ENCODE results near the gene PKP1. TPM values are rescaled to one million over a fixed set of nuclear protein-coding genes. Genes with fewer than 3 reads are reported as not detected.

Gene PKP1
- total RNA-seq, 2 donors from 2014 or later: 36.8 to 82.9 TPM

DNA sequence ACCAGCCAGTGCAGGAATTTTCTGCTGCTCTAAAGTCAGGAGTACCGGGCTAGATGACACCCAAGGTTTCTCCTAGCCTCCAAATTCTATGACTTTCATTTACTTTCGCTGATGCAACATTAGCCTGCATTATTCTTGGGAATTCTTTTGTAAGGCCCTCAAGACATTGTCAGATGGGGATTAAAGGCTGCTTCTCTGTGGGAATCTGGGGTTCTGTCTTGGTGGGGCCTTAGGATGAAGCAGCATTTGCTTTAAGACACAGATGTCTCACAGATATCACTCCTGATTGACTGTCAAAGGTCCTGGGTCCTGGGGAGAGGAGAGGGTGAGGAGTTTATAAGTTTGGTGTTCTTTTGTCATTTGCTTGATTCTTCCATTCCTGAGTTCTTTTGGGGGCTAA is 11.6 kb downstream of the PKP1 start:
- Histone ChIP-seq H3K4me3 (no peak overlapping the region), H3K9me3 (no peaks in the 10 kb centered on the region), H3K27me3 (replicated peaks; ENCODE audit: insufficient read depth) (no peaks in the 10 kb centered on the region), H3K4me1 (replicated peaks) (peaks cover 6% of the 10 kb centered on the region), H3K36me3 (no peaks in the 10 kb centered on the region), H3K27ac (peak overlapping the region; percentile 32 to 52)
- DNase-seq (ENCODE audit: low spot score): no peak
- intact Hi-C loops (cut with DNase I): no loop called here
- TF ChIP-seq POLR2A (IDR thresholded peaks at IDR 0.05) (no peak), POLR2AphosphoS5 (IDR thresholded peaks at IDR 0.05) (no peak)
- TF ChIP-seq, protein P1, sequence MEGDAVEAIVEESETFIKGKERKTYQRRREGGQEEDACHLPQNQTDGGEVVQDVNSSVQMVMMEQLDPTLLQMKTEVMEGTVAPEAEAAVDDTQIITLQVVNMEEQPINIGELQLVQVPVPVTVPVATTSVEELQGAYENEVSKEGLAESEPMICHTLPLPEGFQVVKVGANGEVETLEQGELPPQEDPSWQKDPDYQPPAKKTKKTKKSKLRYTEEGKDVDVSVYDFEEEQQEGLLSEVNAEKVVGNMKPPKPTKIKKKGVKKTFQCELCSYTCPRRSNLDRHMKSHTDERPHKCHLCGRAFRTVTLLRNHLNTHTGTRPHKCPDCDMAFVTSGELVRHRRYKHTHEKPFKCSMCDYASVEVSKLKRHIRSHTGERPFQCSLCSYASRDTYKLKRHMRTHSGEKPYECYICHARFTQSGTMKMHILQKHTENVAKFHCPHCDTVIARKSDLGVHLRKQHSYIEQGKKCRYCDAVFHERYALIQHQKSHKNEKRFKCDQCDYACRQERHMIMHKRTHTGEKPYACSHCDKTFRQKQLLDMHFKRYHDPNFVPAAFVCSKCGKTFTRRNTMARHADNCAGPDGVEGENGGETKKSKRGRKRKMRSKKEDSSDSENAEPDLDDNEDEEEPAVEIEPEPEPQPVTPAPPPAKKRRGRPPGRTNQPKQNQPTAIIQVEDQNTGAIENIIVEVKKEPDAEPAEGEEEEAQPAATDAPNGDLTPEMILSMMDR (IDR thresholded peaks at IDR 0.05): no peak
- WGBS: 66% methylated on average over 2 of the region's 2 CpGs

DNA sequence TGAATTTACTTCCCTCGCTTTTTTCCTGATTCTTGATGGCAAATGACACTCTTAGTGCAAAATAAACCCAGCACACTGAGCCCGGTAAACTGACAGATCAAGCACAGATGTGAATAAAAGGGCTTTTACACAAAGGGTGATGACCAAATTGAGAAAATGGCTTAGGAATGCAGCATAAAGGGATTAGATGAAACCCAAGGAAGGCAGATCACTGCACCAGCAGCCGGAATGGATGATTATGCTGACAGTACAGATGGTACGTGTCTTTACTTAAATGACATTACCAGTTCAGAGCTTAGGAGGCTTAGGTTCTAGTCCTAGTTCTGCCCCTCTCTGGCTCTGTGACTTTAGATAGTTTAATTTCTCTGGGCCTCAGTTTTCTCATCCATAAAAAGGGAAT is 12.0 kb downstream of the PKP1 start:
- intact Hi-C loops (cut with DNase I): no loop called here
- TF ChIP-seq POLR2A (IDR thresholded peaks at IDR 0.05) (no peak), POLR2AphosphoS5 (IDR thresholded peaks at IDR 0.05) (no peak)
- TF ChIP-seq, protein P1 (IDR thresholded peaks at IDR 0.05): no peak
- Histone ChIP-seq H3K36me3 (no peaks in the 10 kb centered on the region), H3K9me3 (no peaks in the 10 kb centered on the region), H3K27me3 (replicated peaks; ENCODE audit: insufficient read depth) (no peaks in the 10 kb centered on the region), H3K4me3 (no peak overlapping the region), H3K4me1 (replicated peaks) (peaks cover 9% of the 10 kb centered on the region), H3K27ac (peak overlapping the region; percentile 32 to 52)
- 74% methylated on average over 4 of the region's 4 CpGs for WGBS
- DNase-seq (ENCODE audit: low spot score): no peak

DNA sequence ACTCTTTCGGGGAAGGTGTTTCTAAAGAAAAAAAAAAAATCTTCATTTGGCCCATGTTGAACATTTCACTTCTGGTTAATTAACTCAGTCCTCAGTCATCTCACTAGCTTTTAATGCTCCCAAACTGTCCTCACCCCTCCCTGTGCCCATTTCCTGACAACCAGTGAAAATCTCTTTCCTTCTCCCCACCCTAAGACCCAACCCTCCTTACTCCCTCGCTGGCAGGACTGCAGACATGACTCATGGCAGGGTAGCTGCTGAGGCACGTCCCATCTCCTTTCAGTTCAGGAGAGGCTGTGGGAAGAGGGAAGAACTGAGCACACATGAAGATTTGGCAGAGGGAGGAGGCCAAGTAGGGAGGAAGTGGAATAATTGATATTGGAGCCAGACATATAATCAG is 12.6 kb downstream of the PKP1 start:
- peak; percentile 80 for DNase-seq (ENCODE audit: low spot score)

DNA sequence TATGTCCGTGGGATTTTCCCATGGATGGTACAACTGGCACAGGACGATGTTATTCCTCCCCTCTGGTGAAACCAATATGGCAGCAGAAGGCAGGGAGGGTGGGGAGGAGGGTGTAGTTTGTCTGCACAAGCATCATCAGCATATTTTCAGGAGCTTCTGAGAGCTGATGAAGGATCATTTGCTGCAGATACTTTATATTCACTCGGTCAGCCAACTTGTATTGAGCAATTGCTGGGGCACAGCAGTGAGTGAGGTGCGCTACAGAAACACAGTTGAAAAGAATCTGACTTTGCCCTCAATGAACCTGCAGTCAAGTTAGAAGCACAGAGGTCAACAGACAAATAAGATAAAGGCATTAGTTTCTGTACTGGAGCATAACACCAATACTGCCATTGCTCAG is 13.0 kb downstream of the PKP1 start:
- intact Hi-C loops (cut with DNase I): no loop called here
- TF ChIP-seq POLR2AphosphoS5 (IDR thresholded peaks at IDR 0.05) (no peak), POLR2A (IDR thresholded peaks at IDR 0.05) (no peak)
- TF ChIP-seq, protein P1 (IDR thresholded peaks at IDR 0.05): no peak
- no peaks in the 10 kb centered on the region for H3K36me3 ChIP-seq
- no peaks in the 10 kb centered on the region for H3K27me3 ChIP-seq (replicated peaks; ENCODE audit: insufficient read depth)
- H3K27ac ChIP-seq: peak overlapping the region; percentile 32 to 52
- H3K4me3 ChIP-seq: no peak overlapping the region
- no peaks in the 10 kb centered on the region for H3K9me3 ChIP-seq
- DNase-seq (ENCODE audit: low spot score): no peak
- peaks cover 13% of the 10 kb centered on the region for H3K4me1 ChIP-seq (replicated peaks)
- 61% methylated on average over 4 of the region's 4 CpGs for WGBS

More for the DNA sequence above, 12.6 kb downstream of the PKP1 start:
- Histone ChIP-seq H3K36me3 (no peaks in the 10 kb centered on the region), H3K4me1 (replicated peaks) (peaks cover 13% of the 10 kb centered on the region), H3K27me3 (replicated peaks; ENCODE audit: insufficient read depth) (no peaks in the 10 kb centered on the region), H3K27ac (peak overlapping the region; percentile 32 to 52), H3K9me3 (no peaks in the 10 kb centered on the region), H3K4me3 (no peak overlapping the region)
- intact Hi-C loops (cut with DNase I): no loop called here
- TF ChIP-seq POLR2AphosphoS5 (IDR thresholded peaks at IDR 0.05): peak; percentile 86
- TF ChIP-seq, protein P1 (IDR thresholded peaks at IDR 0.05): no peak
- no peak for TF ChIP-seq POLR2A (IDR thresholded peaks at IDR 0.05)
- WGBS: 42% methylated on average over 3 of the region's 3 CpGs
